Colonic mucosa (tissue), 4 donors: ENCODE results near the gene ZCCHC2. TPM values are rescaled to one million over a fixed set of nuclear protein-coding genes. Genes with fewer than 3 reads are reported as not detected.

Experiments used
- DNase-seq: peaks from one replicate; pipeline ENCODE4 v3.0.0-alpha.2; 2020
- H3K27ac ChIP-seq: fragments of 200-600 bp; one replicate; pipeline ENCODE4 v1.8.0; 2021
- H3K27me3 ChIP-seq: fragments of 200-600 bp; one replicate; pipeline ENCODE4 v1.8.0; 2021
- H3K36me3 ChIP-seq: fragments of 200-600 bp; one replicate; pipeline ENCODE4 v1.8.0; 2021
- H3K4me1 ChIP-seq: fragments of 200-600 bp; one replicate; pipeline ENCODE4 v1.8.0; 2021; ENCODE audit warnings: mild to moderate bottlenecking
- H3K4me3 ChIP-seq: fragments of 200-600 bp; one replicate; pipeline ENCODE4 v1.8.0; 2021
- H3K9ac ChIP-seq, 2 donors: one replicate each; pipeline ENCODE4 v1.7.0; 2013; ENCODE audit warnings: control low read depth in 2 of 2, low read depth in 2 of 2, low read length in 2 of 2
- H3K9me3 ChIP-seq: fragments of 200-600 bp; one replicate; pipeline ENCODE4 v1.8.0; 2021
- intact Hi-C: fragments of 100-400 bp; cut with DNase I; formaldehyde crosslinking; loops from one replicate; pipeline ENCODE4 v1.14.1; 2022
- total RNA-seq, 2 donors: library from RNA; stranded (reverse); fragmentation: NEBNext Ultra II Directional in 1 of 2; extraction: Animal tissue kit (Norgen Biotek cat#: 25700) in 1 of 2; gene quantifications; one replicate each; pipeline ENCODE4 v1.2.1, GENCODE V29; 2021
- TF ChIP-seq, protein P1 (sequence below): fragments of 200-600 bp; IDR thresholded peaks from one replicate; pipeline ENCODE4 v1.8.0; 2022; ENCODE audit warnings: antibody characterized with exemption, mild to moderate bottlenecking
- donor health status: healthy.
- donor health status: DM: no; HTN: no; CAD: no.
- donor health status: DM: no; HTN: no; CAD: no.

ZCCHC2 gene
- total RNA-seq, 2 donors from 2014 or later, result 24.7 to 25.7 TPM

DNA sequence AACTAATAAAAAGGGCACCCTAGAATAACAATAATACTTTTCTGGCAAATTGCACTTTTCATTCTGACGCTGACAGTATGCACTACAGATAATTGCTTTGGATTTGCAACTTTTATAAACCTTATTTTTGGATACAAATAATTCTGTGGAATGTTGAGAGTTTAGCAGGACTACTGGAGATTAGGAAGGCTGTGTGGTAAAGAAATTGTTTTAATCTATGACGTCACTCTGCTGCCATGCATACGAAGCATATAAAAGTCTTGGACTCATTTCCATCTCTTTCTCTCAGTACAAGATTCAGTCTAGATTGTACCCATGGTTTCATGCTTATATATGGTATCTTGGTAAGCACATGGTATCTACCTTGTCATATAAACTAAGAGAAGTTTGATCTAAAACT is 28.1 kb upstream of the ZCCHC2 start:
- no peak overlapping the region for H3K9ac ChIP-seq
- intact Hi-C loops, result no loop called here
- no peak overlapping the region for H3K27ac ChIP-seq
- no peak overlapping the region for H3K4me3 ChIP-seq
- DNase-seq, result no peak
- no peaks in the 10 kb centered on the region for H3K36me3 ChIP-seq
- no peaks in the 10 kb centered on the region for H3K4me1 ChIP-seq
- TF ChIP-seq, protein P1, sequence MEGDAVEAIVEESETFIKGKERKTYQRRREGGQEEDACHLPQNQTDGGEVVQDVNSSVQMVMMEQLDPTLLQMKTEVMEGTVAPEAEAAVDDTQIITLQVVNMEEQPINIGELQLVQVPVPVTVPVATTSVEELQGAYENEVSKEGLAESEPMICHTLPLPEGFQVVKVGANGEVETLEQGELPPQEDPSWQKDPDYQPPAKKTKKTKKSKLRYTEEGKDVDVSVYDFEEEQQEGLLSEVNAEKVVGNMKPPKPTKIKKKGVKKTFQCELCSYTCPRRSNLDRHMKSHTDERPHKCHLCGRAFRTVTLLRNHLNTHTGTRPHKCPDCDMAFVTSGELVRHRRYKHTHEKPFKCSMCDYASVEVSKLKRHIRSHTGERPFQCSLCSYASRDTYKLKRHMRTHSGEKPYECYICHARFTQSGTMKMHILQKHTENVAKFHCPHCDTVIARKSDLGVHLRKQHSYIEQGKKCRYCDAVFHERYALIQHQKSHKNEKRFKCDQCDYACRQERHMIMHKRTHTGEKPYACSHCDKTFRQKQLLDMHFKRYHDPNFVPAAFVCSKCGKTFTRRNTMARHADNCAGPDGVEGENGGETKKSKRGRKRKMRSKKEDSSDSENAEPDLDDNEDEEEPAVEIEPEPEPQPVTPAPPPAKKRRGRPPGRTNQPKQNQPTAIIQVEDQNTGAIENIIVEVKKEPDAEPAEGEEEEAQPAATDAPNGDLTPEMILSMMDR, result no peak
- no peaks in the 10 kb centered on the region for H3K9me3 ChIP-seq
- H3K27me3 ChIP-seq, result no peaks in the 10 kb centered on the region

DNA sequence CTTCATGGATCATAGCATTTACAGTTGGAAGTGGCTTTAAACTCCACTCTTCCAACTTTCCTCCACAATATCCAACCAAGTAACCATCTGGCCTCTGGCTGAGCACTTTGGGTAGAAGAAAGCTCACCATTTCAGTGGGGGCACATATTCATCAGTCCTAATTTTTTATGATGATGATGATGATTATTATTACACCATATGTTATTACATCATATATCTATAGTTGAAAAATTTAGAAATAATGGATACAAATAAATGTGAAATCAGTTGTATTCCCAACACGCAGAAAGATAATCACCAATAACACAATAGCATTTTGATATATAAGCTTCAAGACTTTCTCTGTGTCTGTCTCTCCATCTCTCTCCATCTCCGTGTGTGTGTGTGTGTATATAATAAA is 26.6 kb upstream of the ZCCHC2 start:
- no peaks in the 10 kb centered on the region for H3K36me3 ChIP-seq
- H3K4me1 ChIP-seq, result no peaks in the 10 kb centered on the region
- TF ChIP-seq, protein P1, result no peak
- no peaks in the 10 kb centered on the region for H3K27me3 ChIP-seq
- H3K9ac ChIP-seq, result no peak overlapping the region
- no peaks in the 10 kb centered on the region for H3K9me3 ChIP-seq
- no peak for DNase-seq
- H3K4me3 ChIP-seq, result no peak overlapping the region
- intact Hi-C loops, result no loop called here
- H3K27ac ChIP-seq, result no peak overlapping the region

DNA sequence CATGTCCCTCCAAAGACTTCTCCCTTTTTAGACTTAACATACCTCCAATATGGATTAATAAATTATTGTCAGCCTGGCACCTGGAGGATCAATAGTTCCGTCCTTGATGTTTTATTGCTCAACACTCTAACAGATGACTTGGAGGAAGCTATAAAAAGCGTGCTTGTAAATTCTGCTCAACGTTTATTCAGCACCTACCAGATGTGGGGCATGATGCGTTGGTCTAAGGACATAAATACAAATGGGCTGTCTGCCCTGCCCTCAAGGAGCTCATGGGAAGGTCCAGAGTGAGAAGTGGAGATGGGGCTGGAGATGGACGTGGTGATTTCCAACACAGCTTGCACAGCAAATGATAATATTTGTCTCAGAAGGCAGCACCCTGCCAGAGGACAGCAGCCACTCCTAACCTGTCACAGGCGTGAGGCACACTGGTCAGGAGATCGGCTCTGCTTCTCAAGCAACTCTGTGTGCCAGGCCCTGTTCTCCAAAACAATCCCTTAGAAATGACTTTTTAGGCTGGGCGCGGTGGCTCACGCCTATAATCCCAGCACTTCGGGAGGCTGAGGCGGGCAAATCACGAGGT is 25.5 kb upstream of the ZCCHC2 start:
- TF ChIP-seq, protein P1, result no peak
- Histone ChIP-seq H3K9ac (no peak overlapping the region), H3K36me3 (no peaks in the 10 kb centered on the region), H3K27me3 (no peaks in the 10 kb centered on the region), H3K27ac (no peak overlapping the region), H3K4me3 (no peak overlapping the region), H3K9me3 (no peaks in the 10 kb centered on the region), H3K4me1 (no peaks in the 10 kb centered on the region)
- peak; percentile 41 for DNase-seq
- intact Hi-C loops, result no loop called here

DNA sequence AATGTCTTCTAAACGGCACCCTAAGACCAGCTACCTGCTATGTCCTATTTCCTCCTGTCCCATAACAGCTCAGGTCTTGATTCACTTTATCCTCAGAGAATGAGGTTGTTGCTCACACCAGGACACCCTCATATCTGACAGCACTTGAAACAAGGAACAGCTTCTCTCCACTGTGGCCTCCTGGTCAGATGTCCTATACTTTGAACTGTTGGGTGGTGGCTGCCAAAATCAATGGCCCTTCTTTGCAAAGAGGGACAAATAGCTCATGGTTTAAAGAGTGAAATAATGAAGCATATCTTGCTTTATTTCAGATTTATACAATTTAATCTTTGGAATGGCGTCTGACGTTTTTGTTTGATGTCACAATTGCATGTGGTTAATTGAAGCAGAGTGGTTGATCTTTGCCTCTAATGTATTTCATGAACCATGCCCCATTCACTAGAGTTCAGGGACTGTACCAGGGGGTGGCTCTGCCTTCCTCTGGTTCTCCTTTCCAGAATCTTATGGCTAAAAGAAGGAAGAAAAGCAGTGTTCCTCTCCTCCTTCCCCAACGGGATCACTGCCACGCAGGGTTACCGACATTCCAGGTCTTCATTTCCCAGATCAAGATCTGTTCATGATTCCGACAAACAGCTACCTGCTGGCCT is 24.1 kb upstream of the ZCCHC2 start:
- TF ChIP-seq, protein P1, result no peak
- intact Hi-C loops, result no loop called here
- DNase-seq, result no peak
- H3K4me3 ChIP-seq, result no peak overlapping the region
- H3K9ac ChIP-seq, result no peak overlapping the region
- H3K27me3 ChIP-seq, result no peaks in the 10 kb centered on the region
- no peak overlapping the region for H3K27ac ChIP-seq
- no peaks in the 10 kb centered on the region for H3K4me1 ChIP-seq
- H3K36me3 ChIP-seq, result no peaks in the 10 kb centered on the region
- H3K9me3 ChIP-seq, result no peaks in the 10 kb centered on the region

DNA sequence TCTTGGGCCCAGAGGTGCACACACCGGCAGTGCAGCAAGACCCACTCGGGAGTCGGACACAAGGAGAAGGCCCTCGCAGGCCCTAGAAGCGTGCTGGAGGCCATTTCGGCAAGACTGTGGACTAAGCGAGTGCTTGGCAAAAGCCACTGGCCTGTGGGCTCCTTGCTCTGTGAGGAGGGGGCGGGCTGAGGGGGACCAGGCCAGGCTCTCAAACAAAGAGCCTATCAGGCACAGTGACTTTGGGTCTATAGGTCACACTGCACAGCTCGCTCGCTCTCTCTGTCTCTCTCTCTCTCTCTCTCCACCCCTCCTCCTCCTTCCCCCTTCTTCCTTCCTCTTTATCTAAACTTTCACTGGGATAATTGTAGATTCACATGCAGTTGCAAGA is 23.6 kb upstream of the ZCCHC2 start:
- TF ChIP-seq, protein P1, result no peak
- no peaks in the 10 kb centered on the region for H3K4me1 ChIP-seq
- no peaks in the 10 kb centered on the region for H3K9me3 ChIP-seq
- intact Hi-C loops, result no loop called here
- no peak for DNase-seq
- no peak overlapping the region for H3K9ac ChIP-seq
- H3K4me3 ChIP-seq, result no peak overlapping the region
- no peaks in the 10 kb centered on the region for H3K27me3 ChIP-seq
- H3K36me3 ChIP-seq, result no peaks in the 10 kb centered on the region
- no peak overlapping the region for H3K27ac ChIP-seq
